Measurements from ENCODE around the gene THG1L.

THG1L gene

GRCh38 chr5:157750320-157750719 is 19.1 kb downstream of the THG1L start:
- DNase-seq (ENCODE audit: extremely low read depth in 1 of 2, low read depth in 1 of 2): no peak

DNA sequence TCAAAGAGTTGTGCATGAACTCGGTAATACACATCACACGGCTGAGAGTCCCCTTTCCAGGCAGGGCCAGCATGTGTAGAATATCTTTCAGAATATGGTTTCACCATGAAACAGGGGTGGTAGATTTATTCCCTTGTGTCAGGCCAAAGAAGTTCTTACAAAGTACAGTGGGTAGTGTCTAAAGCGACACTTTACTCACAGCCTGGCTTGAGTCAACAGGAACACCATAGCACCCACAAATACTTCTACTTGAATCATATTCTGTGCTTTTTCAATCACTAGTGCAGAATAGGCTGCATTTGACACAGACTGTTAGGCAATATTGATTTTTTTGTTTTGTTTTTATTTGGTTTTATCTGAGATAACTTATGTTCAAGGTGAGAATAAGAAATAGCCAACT is 24.9 kb downstream of the THG1L start:
- no peak for DNase-seq (ENCODE audit: extremely low read depth in 1 of 2, low read depth in 1 of 2)

GRCh38 chr5:157758706-157759105 is 27.5 kb downstream of the THG1L start:
- DNase-seq (ENCODE audit: extremely low read depth in 1 of 2, low read depth in 1 of 2): no peak

DNA sequence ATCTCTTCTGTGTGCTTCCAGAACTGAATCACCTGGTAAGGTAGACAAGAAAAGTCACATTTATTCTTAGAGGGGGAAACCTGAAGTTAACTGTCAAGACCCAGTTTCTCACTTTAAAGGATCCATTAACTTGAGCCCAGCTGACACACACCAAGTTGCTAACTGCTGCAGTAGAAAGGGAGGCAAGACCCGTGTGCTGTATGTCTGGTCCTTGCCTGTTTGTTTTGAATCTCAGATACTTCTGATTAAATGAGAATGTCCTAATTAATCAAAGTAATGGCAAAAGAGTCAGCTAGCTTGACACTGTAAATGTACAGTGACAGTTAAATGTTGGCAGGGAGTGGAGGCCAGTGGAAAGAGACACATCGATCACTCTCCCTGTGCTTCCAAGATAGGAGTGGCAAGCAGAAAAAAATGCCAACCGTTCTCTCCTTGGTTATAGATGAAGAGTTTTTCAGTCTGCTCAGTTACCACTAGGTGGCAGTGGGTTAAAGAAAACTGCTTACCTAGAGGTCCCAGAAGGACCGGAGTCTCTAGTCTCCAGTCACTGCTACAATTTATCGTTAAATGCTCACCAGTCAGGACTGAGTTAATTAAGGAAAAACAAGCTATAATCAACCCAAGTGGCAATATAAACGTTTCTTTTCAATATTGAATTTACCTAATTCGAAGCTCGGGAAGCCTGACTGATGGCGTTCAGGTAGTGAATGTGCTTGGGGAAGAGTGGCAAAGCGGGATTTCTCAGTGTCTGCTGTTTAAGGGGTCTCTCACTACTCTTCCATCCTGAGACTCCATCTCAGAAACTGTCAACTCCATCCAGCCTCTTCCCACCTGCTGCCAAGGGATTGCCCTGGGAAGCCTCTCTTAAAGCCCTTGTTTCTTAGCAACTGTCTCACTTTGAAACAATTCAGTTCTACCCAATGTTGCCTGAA is 30.7 kb downstream of the THG1L start:
- no peak for DNase-seq (ENCODE audit: extremely low read depth in 1 of 2, low read depth in 1 of 2)

- DNase-seq (ENCODE audit: extremely low read depth in 1 of 2, low read depth in 1 of 2): no peak
These were observed 33.3 kb downstream of the THG1L start for GRCh38 chr5:157764531-157764930.

GRCh38 chr5:157766442-157766841 is 35.2 kb downstream of the THG1L start:
- no peak for DNase-seq (ENCODE audit: extremely low read depth in 1 of 2, low read depth in 1 of 2)

- no peak for DNase-seq (ENCODE audit: extremely low read depth in 1 of 2, low read depth in 1 of 2)
These were observed 35.7 kb downstream of the THG1L start for GRCh38 chr5:157766902-157767301.

DNA sequence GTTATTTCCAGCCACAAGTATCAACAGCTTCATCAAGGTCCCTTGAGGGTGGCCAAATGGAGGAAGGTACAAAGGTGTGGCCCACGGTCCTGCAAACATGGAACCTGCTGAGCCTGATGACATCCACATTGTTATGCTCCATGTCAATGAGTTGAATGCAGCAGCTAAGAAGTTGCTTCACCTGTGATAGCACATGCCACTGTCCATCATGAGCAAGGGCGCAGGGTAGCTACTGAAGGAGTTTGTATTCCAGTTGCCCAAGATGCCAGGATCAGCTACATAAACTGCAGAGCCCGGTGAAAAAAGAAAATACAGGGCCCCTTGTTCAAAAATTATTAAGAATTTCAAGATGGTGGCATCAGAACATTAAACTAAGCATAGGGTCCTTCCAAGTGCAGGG is 36.5 kb downstream of the THG1L start:
- no peak for DNase-seq (ENCODE audit: extremely low read depth in 1 of 2, low read depth in 1 of 2)

DNA sequence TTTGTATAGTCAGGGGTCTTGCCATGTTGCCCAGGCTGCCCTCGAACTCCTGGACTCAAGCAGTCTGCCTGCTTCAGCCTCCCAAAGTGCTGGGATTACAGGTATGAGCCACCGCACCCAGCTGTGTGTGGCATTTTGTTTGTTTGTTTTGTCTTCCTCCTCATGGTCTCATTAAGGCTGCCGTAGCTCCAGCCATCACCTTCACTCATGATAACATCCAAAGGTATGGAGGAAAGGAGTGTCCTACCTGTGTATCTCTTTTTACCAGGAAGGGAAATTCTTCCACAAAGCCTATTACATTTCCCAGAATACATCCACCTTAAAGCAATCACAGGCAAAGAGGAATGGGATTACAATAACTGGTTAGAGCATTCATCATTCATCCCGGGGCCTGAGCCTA is 39.4 kb downstream of the THG1L start:
- DNase-seq (ENCODE audit: extremely low read depth in 1 of 2, low read depth in 1 of 2): no peak

DNA sequence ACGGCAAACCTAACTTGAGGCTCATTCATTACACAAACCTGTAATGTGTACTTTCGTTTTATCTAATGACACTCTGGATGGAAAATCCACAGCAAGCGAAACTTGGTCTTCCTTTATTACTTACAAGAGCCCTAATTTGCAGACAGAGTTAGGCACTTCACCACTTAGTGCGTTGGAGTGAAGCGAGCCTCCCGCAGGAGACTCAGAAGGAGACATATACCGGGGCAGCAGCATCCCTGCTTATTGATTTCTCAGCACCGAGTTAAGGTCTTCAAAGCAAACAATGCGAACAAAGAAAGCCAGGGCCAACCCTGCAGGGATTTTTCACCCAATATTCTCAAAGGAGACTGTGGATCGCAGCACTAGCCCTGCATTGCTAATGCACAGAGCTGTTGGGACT is 40.9 kb downstream of the THG1L start:
- DNase-seq (ENCODE audit: extremely low read depth in 1 of 2, low read depth in 1 of 2): no peak

DNA sequence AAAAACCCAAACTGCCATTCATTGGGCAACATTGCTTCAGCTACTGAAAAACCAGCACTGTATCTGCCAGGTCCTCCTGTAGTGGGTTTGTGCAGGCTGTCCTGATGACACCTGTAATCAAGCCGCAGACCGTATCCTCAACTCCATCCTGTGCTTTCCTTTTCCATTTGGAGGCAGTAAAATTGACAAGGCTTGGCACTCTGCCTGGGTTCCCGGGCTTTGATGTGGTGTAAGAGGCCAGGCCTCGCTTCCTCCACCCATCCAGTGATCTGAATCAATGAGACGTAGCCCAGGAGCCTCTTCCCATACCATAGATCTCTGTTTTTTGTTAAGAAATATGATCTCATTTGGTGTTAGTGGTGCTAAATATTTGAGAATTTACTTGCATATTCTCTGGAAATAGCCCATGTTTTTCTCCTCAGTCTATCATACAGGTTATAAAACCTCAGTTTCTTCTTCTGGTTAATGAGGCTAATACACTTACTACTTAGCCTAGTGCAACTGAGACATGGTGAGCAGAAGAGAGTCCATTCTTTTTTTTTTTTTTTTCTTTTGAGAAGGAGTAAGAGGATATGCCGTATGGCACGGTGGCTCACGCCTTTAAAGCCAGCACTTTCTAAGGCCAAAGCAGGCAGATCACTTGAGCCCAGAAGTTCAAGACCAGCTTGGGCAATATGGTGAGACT is 47.0 kb downstream of the THG1L start:
- DNase-seq (ENCODE audit: extremely low read depth in 1 of 2, low read depth in 1 of 2): no peak

- DNase-seq (ENCODE audit: extremely low read depth in 1 of 2, low read depth in 1 of 2): no peak
These were observed 48.0 kb downstream of the THG1L start for GRCh38 chr5:157779221-157779620.

GRCh38 chr5:157785801-157786200 is 54.6 kb downstream of the THG1L start:
- no peak for DNase-seq (ENCODE audit: extremely low read depth in 1 of 2, low read depth in 1 of 2)
